WERI-Rb-1 (cell line): ENCODE results near the gene CDH18.

Experiments
- DNase-seq: peaks from one replicate; pipeline ENCODE4 v3.0.0-alpha.2; 2020
- H3K27ac ChIP-seq: fragments of 250-450 bp; sonication (Bioruptor Pico); 2 replicates; pipeline ENCODE4 v1.5.1; 2020; ENCODE audit warnings: mild to moderate bottlenecking, moderate library complexity
- H3K27me3 ChIP-seq: fragments of 250-450 bp; sonication (Bioruptor Pico); 2 replicates; pipeline ENCODE4 v1.5.1; 2021; ENCODE audit warnings: mild to moderate bottlenecking, low read depth, moderate library complexity; ENCODE audit not compliant: insufficient read depth, severe bottlenecking
- H3K36me3 ChIP-seq: fragments of 250-450 bp; sonication (Bioruptor Pico); 2 replicates; pipeline ENCODE4 v1.5.1; 2020; ENCODE audit warnings: mild to moderate bottlenecking, moderate library complexity
- H3K4me3 ChIP-seq: 2 replicates; pipeline ENCODE4 v1.5.1; 2011; ENCODE audit warnings: low read depth, mild to moderate bottlenecking, control low read depth, low read length
- H3K9me3 ChIP-seq: fragments of 250-450 bp; sonication (Bioruptor Pico); 2 replicates; pipeline ENCODE4 v1.5.1; 2021; ENCODE audit warnings: mild to moderate bottlenecking, moderate library complexity; ENCODE audit not compliant: severe bottlenecking
- CTCF ChIP-seq: IDR thresholded peaks from 2 replicates; pipeline ENCODE4 v1.5.1; 2011; ENCODE audit warnings: low read depth, mild to moderate bottlenecking, control low read depth, inconsistent platforms, low read length

The CDH18 gene

GRCh38 chr5:19988457-19988856 is 457 bp upstream of the CDH18 start:
- no peak for DNase-seq
- Histone ChIP-seq H3K9me3 (no peaks in the 10 kb centered on the region), H3K27ac (no peak overlapping the region), H3K27me3 (no peaks in the 10 kb centered on the region), H3K4me3 (peak overlapping the region; percentile 86), H3K36me3 (no peaks in the 10 kb centered on the region)
- TF ChIP-seq CTCF: no peak

GRCh38 chr5:19986806-19987205 is 1.2 kb downstream of the CDH18 start:
- TF ChIP-seq CTCF: no peak
- Histone ChIP-seq H3K27me3 (no peaks in the 10 kb centered on the region), H3K9me3 (no peaks in the 10 kb centered on the region), H3K4me3 (no peak overlapping the region), H3K36me3 (no peaks in the 10 kb centered on the region), H3K27ac (no peak overlapping the region)
- no peak for DNase-seq

DNA sequence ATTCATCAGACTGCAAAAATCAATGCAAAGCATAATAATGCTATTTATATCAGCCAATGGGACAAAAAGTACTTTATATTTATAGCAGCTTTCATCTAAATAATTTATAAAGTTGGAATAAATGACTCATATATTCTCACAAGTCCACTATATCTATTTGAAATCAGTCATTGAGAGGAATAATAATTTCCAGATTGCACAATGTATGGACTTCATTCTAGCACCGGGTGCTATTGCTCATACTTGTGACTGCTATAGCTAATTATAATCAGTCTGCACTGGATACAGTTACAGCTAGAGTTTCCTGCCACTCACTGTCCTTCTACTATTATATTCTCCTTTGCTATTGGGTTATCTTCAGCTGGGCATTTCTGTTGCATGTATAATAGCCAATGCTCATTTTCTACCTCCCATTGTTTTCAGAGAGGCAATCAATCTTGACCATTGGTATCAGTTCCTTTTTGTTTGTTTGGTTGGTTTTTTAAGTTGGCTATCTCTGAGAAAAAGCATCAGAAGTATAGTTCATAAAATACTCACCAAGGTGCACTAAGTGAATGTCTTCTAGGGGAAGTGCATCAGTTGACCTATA is 1.9 kb downstream of the CDH18 start:
- H3K27me3 ChIP-seq: no peaks in the 10 kb centered on the region
- no peak for TF ChIP-seq CTCF
- H3K9me3 ChIP-seq: no peaks in the 10 kb centered on the region
- no peak for DNase-seq
- no peaks in the 10 kb centered on the region for H3K36me3 ChIP-seq
- H3K4me3 ChIP-seq: no peak overlapping the region
- H3K27ac ChIP-seq: no peak overlapping the region

DNA sequence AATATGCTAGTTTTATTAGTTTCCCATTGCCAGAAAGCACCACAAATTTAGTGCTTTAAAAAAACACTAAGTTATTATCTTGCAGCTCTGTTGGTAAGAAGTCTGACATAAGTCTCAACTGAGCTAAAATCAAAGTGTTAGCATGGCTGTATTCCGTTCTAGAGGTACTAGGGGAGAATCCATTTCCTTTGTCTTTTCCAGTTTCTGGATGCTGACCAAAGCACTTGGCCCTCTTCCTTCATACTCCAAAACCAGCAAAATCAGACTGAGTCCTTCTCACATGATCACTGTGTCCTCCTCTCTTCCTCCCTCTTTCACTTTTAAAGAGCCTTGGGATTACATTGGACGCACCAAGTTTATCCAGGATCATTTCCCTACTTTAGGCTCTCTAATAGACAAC is 9.5 kb downstream of the CDH18 start:
- no peaks in the 10 kb centered on the region for H3K27me3 ChIP-seq
- H3K27ac ChIP-seq: no peak overlapping the region
- no peak for DNase-seq
- TF ChIP-seq CTCF: no peak
- H3K9me3 ChIP-seq: no peaks in the 10 kb centered on the region
- no peaks in the 10 kb centered on the region for H3K36me3 ChIP-seq
- H3K4me3 ChIP-seq: no peak overlapping the region

DNA sequence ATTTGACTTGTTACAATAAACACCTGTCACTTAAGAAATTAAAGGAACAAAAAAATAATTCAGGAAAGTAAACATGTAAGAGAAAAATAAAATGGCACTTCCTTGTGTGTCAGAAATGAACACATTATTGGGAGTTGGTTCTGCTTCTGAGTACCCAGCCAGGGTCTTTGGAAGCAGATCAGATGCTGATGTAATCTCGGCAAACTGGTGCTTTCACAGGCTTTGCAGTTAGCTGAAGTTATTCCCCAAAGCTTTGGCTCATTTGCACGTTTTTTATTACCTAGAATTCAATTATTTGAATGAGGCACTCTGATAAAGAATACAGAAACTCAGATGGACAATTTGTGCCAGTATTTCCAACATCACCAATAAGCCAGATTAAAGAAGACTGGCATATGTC is 10.9 kb downstream of the CDH18 start:
- peak overlapping the region; percentile 1; the same call in 1 of the 2 replicates for H3K27ac ChIP-seq
- no peak for DNase-seq
- H3K27me3 ChIP-seq: no peaks in the 10 kb centered on the region
- H3K9me3 ChIP-seq: no peaks in the 10 kb centered on the region
- H3K4me3 ChIP-seq: no peak overlapping the region
- TF ChIP-seq CTCF: no peak
- no peaks in the 10 kb centered on the region for H3K36me3 ChIP-seq

- TF ChIP-seq CTCF: no peak
- peak overlapping the region; percentile 8 for H3K27ac ChIP-seq
- H3K4me3 ChIP-seq: no peak overlapping the region
These were observed 12.2 kb downstream of the CDH18 start for GRCh38 chr5:19975795-19976194.

More at GRCh38 chr5:19975795-19976194, 12.2 kb downstream of the CDH18 start:
- H3K9me3 ChIP-seq: no peaks in the 10 kb centered on the region
- no peaks in the 10 kb centered on the region for H3K27me3 ChIP-seq
- no peak for DNase-seq
- no peaks in the 10 kb centered on the region for H3K36me3 ChIP-seq
